ENCODE results near the gene MAGI1.
"Not testable (repeated sequence)": the region's sequence is repeated elsewhere in the genome, so short reads cannot be mapped to it uniquely, and the experiment has no call there.

Gene MAGI1

GRCh38 chr3:65748326-65748725, 290.4 kb downstream of the MAGI1 start:
- DNase-seq (ENCODE audit: low read depth): no peak

GRCh38 chr3:65746848-65747247, 291.9 kb downstream of the MAGI1 start:
- no peak for DNase-seq (ENCODE audit: low read depth)

GRCh38 chr3:65745306-65745705, 293.4 kb downstream of the MAGI1 start:
- DNase-seq (ENCODE audit: low read depth): no peak

- no peak for DNase-seq (ENCODE audit: low read depth)
Observed at GRCh38 chr3:65742914-65743313, 295.8 kb downstream of the MAGI1 start.

GRCh38 chr3:65741540-65741939, 297.2 kb downstream of the MAGI1 start:
- no peak for DNase-seq (ENCODE audit: low read depth)

- DNase-seq (ENCODE audit: low read depth): no peak
Observed at GRCh38 chr3:65739901-65740541, 298.7 kb downstream of the MAGI1 start.

- DNase-seq (ENCODE audit: low read depth): no peak
Observed at GRCh38 chr3:65734792-65735191, 303.9 kb downstream of the MAGI1 start.

- no peak for DNase-seq (ENCODE audit: low read depth)
Observed at GRCh38 chr3:65734382-65734781, 304.3 kb downstream of the MAGI1 start.

- no peak for DNase-seq (ENCODE audit: low read depth)
Observed at GRCh38 chr3:65733459-65733858, 305.3 kb downstream of the MAGI1 start.

- DNase-seq (ENCODE audit: low read depth): peak; percentile 46
Observed at GRCh38 chr3:65732051-65732935, 306.4 kb downstream of the MAGI1 start.

- DNase-seq (ENCODE audit: low read depth): no peak
Observed at GRCh38 chr3:65730449-65730848, 308.3 kb downstream of the MAGI1 start.

- DNase-seq (ENCODE audit: low read depth): no peak
Observed at GRCh38 chr3:65729973-65730372, 308.7 kb downstream of the MAGI1 start.

GRCh38 chr3:65729555-65729954, 309.2 kb downstream of the MAGI1 start:
- DNase-seq (ENCODE audit: low read depth): peak; percentile 45

- DNase-seq (ENCODE audit: low read depth): no peak
Observed at GRCh38 chr3:65728138-65728537, 310.6 kb downstream of the MAGI1 start.

- DNase-seq (ENCODE audit: low read depth): no peak
Observed at GRCh38 chr3:65723985-65724384, 314.7 kb downstream of the MAGI1 start.

- DNase-seq (ENCODE audit: low read depth): no peak
Observed at GRCh38 chr3:65723011-65723410, 315.7 kb downstream of the MAGI1 start.

- DNase-seq (ENCODE audit: low read depth): no peak
Observed at GRCh38 chr3:65720989-65721737, 317.6 kb downstream of the MAGI1 start.

- not testable (repeated sequence) for DNase-seq (ENCODE audit: low read depth)
Observed at GRCh38 chr3:65719639-65720038, 319.1 kb downstream of the MAGI1 start.

- no peak for DNase-seq (ENCODE audit: low read depth)
Observed at GRCh38 chr3:65717676-65718346, 320.9 kb downstream of the MAGI1 start.

GRCh38 chr3:65716071-65716751, 322.5 kb downstream of the MAGI1 start:
- DNase-seq (ENCODE audit: low read depth): no peak

- peak; percentile 91 for DNase-seq (ENCODE audit: low read depth)
Observed at GRCh38 chr3:65714134-65714533, 324.6 kb downstream of the MAGI1 start.

- no peak for DNase-seq (ENCODE audit: low read depth)
Observed at GRCh38 chr3:65713016-65713415, 325.7 kb downstream of the MAGI1 start.
